Activated T-helper 1 cell treated with Interleukin-2 at 50 U/mL for 16 hours (primary cell): Measurements from ENCODE around the gene CHRNA4.
"Not testable (repeated sequence)": the region's sequence is repeated elsewhere in the genome, so short reads cannot be mapped to it uniquely, and the experiment has no call there.

Experiments used
- DNase-seq: peaks from one replicate; pipeline ENCODE4 v3.0.0-alpha.2; 2020; ENCODE audit warnings: low read depth

CHRNA4 gene

DNA sequence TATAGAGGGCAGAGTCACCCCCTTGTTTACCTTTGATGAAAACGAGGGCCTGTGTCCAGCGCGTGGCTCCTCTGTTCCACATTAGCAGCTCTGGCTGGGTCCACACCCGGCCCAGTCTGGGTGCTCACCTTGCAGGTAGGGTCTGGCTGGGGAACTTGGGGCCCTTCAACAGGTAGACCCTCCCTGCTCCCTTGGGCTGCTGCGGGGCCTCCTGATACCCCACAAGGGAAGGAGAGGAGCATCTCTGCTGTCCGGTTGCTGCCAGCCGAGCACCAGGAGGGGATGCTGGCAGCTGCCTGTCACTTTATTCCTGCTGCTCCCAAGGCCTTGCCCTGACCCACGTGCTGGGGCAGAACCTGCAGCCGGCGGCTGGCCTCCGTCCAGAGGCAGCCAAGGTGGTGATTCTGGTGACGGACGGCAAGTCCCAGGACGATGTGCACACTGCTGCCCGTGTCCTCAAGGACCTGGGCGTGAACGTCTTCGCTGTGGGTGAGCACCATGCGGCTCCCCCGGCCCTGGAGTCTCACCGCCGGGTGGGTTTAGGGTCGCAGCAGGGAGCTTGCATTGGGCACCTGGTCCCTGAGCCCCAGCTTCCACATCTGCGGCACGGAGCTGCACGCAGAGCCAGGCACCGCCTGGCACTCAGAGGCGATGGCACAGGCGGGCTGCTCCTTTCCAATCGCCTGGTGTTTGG lies 52.8 kb downstream of the CHRNA4 start:
- DNase-seq = no peak

GRCh38 chr20:63307538-63308217 lies 53.5 kb downstream of the CHRNA4 start:
- no peak for DNase-seq

- DNase-seq = no peak
Observed at GRCh38 chr20:63306673-63307537, 54.2 kb downstream of the CHRNA4 start.

GRCh38 chr20:63305933-63306672 lies 55.0 kb downstream of the CHRNA4 start:
- not testable (repeated sequence) for DNase-seq

DNA sequence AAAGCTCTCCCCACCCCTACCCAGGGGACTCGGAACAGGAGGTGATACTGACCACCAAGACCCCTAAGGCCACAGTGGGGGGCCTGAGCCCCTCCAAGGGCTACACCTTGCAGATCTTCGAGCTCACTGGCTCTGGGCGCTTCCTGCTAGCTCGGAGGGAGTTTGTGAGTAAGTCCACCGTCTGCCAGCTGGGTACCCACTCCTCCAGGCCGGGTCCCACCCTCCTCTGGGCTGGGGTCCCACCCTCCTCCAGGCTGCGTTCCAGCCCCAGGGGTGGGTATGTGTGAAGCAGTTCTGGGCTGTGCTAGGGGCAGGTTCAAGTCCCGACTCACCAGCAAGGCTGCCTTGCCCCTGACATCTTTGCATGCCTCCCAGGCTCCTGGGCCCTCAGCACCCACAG lies 55.8 kb downstream of the CHRNA4 start:
- DNase-seq = no peak

DNA sequence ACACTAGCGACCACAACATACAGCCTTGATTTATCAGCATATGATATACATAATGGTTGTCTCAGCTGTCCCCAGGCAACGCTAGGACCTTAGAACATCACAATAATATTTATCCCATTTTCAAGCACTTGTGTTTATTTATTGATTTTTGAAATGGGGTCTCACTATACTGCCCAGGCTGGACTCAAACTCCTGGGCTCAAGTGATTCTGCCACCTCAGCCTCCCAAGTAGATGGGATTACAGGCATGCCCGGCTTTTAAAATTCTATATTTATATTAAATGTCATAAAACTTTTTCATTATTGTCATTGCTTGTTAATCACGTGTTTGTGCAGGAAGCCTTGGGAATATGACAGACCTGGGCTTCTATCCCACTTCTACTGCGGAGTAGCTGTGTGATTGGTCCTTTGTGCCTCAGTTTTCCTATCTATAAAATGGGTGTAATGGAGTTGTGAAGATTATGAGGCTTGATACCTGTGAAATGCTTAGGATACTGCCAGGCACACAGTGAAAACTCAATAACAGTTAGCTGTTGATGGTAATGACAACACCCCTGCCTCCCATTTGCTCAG lies 58.0 kb downstream of the CHRNA4 start:
- DNase-seq = no peak

GRCh38 chr20:63301671-63302070 lies 59.5 kb downstream of the CHRNA4 start:
- no peak for DNase-seq

- DNase-seq = no peak
Observed at GRCh38 chr20:63298731-63299312, 62.3 kb downstream of the CHRNA4 start.

DNA sequence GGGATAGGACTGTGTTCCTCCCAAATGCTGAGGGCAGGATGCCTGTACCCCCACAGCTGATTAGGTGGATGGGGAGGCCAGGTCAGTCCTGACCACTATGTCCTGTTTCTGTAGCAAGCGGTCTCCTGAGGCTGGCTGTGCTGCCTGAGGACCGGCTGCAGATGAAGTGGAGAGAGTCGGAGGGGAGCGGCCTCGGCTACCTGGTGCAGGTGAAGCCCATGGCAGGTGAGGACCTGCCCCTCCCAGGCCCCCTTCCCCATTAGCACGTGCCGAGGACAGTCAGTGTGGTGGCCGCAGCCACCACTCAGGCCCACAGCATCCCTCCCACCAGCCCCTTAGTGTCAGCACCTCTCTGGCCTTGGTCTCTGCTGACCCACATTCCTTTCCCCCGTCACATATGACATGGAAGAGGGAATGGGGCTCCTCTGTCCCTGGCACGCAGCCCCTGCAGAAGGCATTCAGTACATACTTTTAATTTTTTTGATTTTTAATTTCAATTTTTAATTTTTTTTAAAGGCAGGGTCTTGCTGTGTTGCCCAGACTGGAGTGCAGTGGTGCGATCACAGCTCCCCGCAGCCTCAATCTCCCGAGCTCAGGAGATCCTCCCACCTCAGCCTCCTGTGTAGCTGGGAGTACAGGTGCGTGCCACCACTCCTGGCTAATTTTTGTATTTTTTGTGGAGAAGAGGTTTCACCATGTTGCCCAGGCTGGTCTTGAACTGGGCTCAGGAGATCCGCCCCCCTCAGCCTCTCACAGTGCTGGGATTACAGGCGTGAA lies 63.2 kb downstream of the CHRNA4 start:
- no peak for DNase-seq

- no peak for DNase-seq
Observed at GRCh38 chr20:63297371-63297781, 63.8 kb downstream of the CHRNA4 start.

DNA sequence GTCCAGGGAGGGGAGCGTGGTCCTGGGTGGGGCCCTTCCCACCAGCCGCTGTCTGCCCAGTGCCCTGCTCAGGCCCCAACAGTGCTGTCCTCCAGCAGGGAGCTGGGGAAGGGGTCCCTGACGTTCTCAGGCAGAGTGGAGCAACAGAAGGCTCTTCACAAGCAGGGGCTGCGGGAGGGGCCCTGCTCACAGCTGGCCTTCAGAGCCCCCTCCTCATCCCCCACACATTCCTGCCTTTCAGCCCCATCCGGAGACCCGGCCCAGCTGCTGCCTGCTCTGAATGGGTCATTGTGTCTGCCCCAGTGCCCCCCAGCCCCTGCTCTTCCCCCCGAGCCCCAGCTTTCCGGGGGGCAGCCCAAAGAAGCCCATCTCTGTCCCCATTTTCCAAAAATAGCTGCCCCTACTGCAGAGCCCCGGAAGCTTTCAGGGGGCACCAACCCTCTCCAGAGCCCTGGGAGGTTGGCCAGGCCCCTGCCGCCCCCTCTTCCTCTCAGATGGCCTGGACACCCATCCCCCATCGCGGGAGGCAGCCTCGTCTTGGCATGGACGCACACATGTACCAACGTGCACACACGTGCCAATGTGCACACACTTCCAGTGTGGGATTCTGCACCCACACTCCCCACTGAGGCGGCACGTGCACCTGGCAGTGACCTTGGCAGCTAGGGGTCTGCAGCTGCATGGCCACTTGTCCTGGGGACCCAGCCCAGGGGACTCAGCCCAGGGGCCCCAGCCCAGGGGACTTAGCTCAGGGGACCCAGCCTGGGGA lies 64.4 kb downstream of the CHRNA4 start:
- DNase-seq = no peak

- DNase-seq = no peak
Observed at GRCh38 chr20:63295846-63296245, 65.3 kb downstream of the CHRNA4 start.

DNA sequence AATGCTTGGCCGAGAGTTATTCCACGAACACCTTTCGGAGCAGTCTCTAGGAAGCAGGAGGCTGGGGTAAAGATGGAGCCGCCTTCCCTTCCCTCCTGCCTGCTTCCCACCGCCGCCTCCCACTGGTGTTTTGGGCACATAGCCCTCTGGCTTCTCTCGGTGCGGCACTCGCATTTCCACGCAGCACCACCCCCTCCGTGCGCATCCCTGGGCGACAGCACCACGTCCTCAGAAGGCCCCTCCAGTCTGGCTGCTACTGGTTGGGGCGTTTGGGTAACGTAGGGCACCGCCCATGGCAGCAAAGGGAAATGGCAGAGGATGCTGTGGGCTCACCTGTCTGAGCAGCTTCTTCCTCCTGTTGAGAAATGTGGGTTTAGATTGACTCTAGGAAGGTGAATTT lies 65.7 kb downstream of the CHRNA4 start:
- no peak for DNase-seq

DNA sequence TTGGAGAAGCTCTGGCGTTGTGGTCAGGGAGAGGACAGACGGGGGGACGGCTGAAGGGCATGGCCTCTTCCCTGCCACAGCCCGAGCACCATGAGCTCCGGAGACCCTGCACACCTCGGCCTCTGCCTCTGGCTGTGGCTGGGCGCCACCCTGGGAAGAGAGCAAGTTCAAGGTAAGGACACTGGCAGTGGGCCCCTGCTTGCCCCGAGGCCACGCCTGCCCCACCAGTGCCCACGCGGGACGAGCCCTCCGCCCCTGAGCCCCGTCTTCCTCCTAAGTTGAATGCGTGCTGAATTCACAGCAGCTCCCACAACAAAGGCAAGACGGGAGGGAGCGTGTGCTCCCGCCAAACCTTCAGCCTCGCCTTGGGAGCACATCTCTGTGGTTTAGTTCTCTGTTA lies 66.1 kb downstream of the CHRNA4 start:
- no peak for DNase-seq

DNA sequence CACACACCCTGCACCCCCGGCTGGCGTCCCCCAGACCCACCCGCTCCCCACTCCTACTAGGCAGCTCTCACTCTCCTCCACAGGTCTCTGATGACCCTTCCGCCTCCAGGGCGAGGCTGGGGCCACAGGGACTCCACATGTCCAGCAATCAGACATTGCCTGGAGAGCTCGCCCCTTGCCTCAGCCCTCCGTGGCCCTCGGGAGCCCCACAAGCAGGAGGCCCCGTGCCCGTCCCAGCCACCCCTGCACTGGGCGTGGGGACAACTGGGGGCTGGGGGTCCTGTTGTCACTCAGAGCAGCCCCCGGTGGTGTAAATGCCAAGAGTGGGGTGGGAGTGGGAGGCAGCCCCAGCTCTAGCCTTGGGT lies 66.6 kb downstream of the CHRNA4 start:
- no peak for DNase-seq

- DNase-seq = no peak
Observed at GRCh38 chr20:63293871-63294535, 67.1 kb downstream of the CHRNA4 start.

DNA sequence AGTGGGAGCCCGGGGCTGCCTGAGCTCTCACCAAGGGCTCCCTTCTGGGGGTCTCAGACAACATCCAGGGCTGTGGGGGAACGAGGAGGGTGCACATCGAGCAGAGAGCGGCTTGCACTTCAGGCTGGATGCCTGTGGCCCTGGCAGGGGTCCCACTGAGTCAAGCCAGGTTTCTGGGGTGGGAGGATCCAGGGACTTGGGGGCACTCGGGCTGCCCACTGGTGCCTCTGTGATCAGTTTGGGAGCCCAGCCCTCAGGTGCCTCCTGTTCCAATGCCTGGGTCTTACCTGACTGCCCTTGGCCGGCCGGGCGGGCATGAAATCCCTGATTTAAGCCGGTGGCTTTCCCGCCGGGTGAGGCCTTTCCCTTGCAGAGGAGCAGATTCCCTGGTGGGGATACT lies 67.7 kb downstream of the CHRNA4 start:
- DNase-seq = no peak
